ENCODE measurements around the gene SF3B2.

The SF3B2 gene

GRCh38 chr11:66036334-66036710 lies 15.8 kb upstream of the SF3B2 start:
- no peak for DNase-seq (ENCODE audit: low read depth, low spot score)
- TF ChIP-seq CTCF (IDR thresholded peaks at IDR 0.05; ENCODE audit: insufficient read depth, low read length, missing control alignments), result no peak
- H3K4me3 ChIP-seq (ENCODE audit: low read depth, low read length), result no peak overlapping the region
- POLR2A ChIA-PET, result no interaction called here
- CTCF ChIA-PET, result interaction anchor here (1.5 to 5.6 kb wide), 5 partner anchors 10 to 46 kb away, joined by 3 to 58 read pairs (median 9); partner anchors contain the start of gene CATSPER1

- ChIA-PET CTCF (interaction anchor here (1.0 to 5.6 kb wide), 4 partner anchors 8 to 14 kb away, joined by 4 to 58 read pairs (median 30); partner anchors contain the start of gene CATSPER1), POLR2A (no interaction called here)
- no peak overlapping the region for H3K4me3 ChIP-seq (ENCODE audit: low read depth, low read length)
- no peak for DNase-seq (ENCODE audit: low read depth, low spot score)
- TF ChIP-seq CTCF (IDR thresholded peaks at IDR 0.05; ENCODE audit: insufficient read depth, low read length, missing control alignments), result no peak
These were observed 14.8 kb upstream of the SF3B2 start for GRCh38 chr11:66037327-66037726.

GRCh38 chr11:66039765-66040164 lies 12.4 kb upstream of the SF3B2 start:
- POLR2A ChIA-PET, result no interaction called here
- DNase-seq (ENCODE audit: low read depth, low spot score), result no peak
- no peak for TF ChIP-seq CTCF (IDR thresholded peaks at IDR 0.05; ENCODE audit: insufficient read depth, low read length, missing control alignments)
- CTCF ChIA-PET, result interaction anchor here (1.0 to 5.4 kb wide), 5 partner anchors 10 to 28 kb away, joined by 3 to 56 read pairs (median 7); partner anchors contain the start of genes CATSPER1, GAL3ST3 and SF3B2
- H3K4me3 ChIP-seq (ENCODE audit: low read depth, low read length), result no peak overlapping the region

- POLR2A ChIA-PET, result interaction anchor here (1.3 kb wide), 1 partner anchor 10 kb away, joined by 3 read pairs; the partner anchor contains the start of gene SF3B2
- H3K4me3 ChIP-seq (ENCODE audit: low read depth, low read length), result no peak overlapping the region
- TF ChIP-seq CTCF (IDR thresholded peaks at IDR 0.05; ENCODE audit: insufficient read depth, low read length, missing control alignments), result no peak
- CTCF ChIA-PET, result interaction anchor here (1.1 to 8.5 kb wide), 7 partner anchors 9 to 76 kb away, joined by 3 to 118 read pairs (median 52); partner anchors contain the start of genes CATSPER1, PACS1 and SF3B2
- DNase-seq (ENCODE audit: low read depth, low spot score), result no peak
These were observed 9.8 kb upstream of the SF3B2 start for GRCh38 chr11:66042227-66042995.

- CTCF ChIA-PET, result interaction anchor here (0.9 to 8.5 kb wide), 10 partner anchors 8 to 157 kb away, joined by 3 to 118 read pairs (median 27); partner anchors contain the start of genes CATSPER1, FIBP, PACS1 and SF3B2
- DNase-seq (ENCODE audit: low read depth, low spot score), result no peak
- POLR2A ChIA-PET, result no interaction called here
- no peak overlapping the region for H3K4me3 ChIP-seq (ENCODE audit: low read depth, low read length)
- no peak for TF ChIP-seq CTCF (IDR thresholded peaks at IDR 0.05; ENCODE audit: insufficient read depth, low read length, missing control alignments)
These were observed 8.9 kb upstream of the SF3B2 start for GRCh38 chr11:66042996-66043906.

Data from AG04449 (cell line).